ENCODE measurements around the gene HIGD1B. TPM values are rescaled to one million over a fixed set of nuclear protein-coding genes. Genes with fewer than 3 reads are reported as not detected.

HIGD1B gene
- total and polyA plus RNA-seq, 2 of the 13 experiments (the other 11 are each of a cell fraction or from before 2014, with no cell fraction given): not detected

DNA sequence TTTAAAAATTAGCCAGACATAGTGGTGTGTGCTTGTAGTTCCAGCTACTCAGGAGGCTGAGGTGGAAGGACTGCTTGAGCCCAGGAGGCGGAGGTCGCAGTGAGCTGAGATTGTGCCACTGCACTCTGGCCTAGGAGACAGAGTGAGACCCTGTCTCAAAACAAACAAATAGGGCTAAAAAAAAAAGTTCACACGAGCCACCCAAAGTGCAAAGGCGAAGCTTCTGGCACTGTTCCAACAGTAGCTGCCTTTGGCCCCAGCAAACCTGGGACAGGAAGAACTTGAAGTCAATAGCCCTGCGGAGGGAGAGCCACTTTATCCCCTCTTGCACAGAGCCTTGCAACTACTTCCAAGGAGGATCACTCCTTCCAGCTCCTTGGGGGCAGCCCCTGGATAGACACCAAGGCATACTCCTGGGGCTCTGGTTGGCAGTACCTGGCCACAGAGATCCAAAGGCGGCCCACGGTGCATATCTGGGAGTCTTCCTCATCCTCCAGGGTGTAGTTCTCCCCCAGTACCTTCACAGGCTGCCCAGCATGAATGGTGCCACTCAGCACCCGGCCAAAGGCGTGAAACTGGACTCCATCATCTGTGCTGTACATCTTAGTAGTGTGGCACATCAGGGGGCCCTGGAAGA, 14.7 kb downstream of the HIGD1B start (continued):
- TF ChIP-seq ZNF562 (CRISPR knock-in tag; IDR thresholded peaks at IDR 0.05; ENCODE audit: borderline replicate concordance) (no peak), RARA (CRISPR knock-in tag; IDR thresholded peaks at IDR 0.05) (peak; percentile 34), ZNF761 (CRISPR knock-in tag; conservative IDR thresholded peaks at IDR 0.05) (0 out of 2 replicates have a peak, but pooled peaks have one; percentile 23), ZSCAN25 (CRISPR knock-in tag; IDR thresholded peaks at IDR 0.05) (peak; percentile 36; the same call in 1 of the 2 replicates), RORA (CRISPR knock-in tag; IDR thresholded peaks at IDR 0.05) (no peak), HNRNPUL1 (IDR thresholded peaks at IDR 0.05; ENCODE audit: low read depth, low read length) (no peak), RCOR2 (CRISPR knock-in tag; IDR thresholded peaks at IDR 0.05) (peak; percentile 63; the same call in 1 of the 2 replicates), ZSCAN21 (CRISPR knock-in tag; IDR thresholded peaks at IDR 0.05; ENCODE audit: borderline replicate concordance) (no peak), ZNF335 (CRISPR knock-in tag; IDR thresholded peaks at IDR 0.05) (no peak), ZFYVE20 (CRISPR knock-in tag; IDR thresholded peaks at IDR 0.05; ENCODE audit: borderline replicate concordance, low read depth) (no peak), THAP11 (CRISPR knock-in tag; IDR thresholded peaks at IDR 0.05) (no peak), ESRRA (CRISPR knock-in tag; IDR thresholded peaks at IDR 0.05; ENCODE audit: low read depth) (peak; percentile 46; the same call in 1 of the 2 replicates)
- TF ChIP-seq, protein P1, sequence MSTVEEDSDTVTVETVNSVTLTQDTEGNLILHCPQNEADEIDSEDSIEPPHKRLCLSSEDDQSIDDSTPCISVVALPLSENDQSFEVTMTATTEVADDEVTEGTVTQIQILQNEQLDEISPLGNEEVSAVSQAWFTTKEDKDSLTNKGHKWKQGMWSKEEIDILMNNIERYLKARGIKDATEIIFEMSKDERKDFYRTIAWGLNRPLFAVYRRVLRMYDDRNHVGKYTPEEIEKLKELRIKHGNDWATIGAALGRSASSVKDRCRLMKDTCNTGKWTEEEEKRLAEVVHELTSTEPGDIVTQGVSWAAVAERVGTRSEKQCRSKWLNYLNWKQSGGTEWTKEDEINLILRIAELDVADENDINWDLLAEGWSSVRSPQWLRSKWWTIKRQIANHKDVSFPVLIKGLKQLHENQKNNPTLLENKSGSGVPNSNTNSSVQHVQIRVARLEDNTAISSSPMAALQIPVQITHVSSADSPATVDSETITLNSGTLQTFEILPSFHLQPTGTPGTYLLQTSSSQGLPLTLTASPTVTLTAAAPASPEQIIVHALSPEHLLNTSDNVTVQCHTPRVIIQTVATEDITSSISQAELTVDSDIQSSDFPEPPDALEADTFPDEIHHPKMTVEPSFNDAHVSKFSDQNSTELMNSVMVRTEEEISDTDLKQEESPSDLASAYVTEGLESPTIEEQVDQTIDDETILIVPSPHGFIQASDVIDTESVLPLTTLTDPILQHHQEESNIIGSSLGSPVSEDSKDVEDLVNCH (CRISPR knock-in tag; IDR thresholded peaks at IDR 0.05): no peak
- TF ChIP-seq, protein P2, sequence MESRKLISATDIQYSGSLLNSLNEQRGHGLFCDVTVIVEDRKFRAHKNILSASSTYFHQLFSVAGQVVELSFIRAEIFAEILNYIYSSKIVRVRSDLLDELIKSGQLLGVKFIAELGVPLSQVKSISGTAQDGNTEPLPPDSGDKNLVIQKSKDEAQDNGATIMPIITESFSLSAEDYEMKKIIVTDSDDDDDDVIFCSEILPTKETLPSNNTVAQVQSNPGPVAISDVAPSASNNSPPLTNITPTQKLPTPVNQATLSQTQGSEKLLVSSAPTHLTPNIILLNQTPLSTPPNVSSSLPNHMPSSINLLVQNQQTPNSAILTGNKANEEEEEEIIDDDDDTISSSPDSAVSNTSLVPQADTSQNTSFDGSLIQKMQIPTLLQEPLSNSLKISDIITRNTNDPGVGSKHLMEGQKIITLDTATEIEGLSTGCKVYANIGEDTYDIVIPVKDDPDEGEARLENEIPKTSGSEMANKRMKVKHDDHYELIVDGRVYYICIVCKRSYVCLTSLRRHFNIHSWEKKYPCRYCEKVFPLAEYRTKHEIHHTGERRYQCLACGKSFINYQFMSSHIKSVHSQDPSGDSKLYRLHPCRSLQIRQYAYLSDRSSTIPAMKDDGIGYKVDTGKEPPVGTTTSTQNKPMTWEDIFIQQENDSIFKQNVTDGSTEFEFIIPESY (CRISPR knock-in tag; IDR thresholded peaks at IDR 0.05): no peak
- TF ChIP-seq, protein P3, sequence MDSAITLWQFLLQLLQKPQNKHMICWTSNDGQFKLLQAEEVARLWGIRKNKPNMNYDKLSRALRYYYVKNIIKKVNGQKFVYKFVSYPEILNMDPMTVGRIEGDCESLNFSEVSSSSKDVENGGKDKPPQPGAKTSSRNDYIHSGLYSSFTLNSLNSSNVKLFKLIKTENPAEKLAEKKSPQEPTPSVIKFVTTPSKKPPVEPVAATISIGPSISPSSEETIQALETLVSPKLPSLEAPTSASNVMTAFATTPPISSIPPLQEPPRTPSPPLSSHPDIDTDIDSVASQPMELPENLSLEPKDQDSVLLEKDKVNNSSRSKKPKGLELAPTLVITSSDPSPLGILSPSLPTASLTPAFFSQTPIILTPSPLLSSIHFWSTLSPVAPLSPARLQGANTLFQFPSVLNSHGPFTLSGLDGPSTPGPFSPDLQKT (CRISPR knock-in tag; IDR thresholded peaks at IDR 0.05; ENCODE audit: borderline replicate concordance): no peak
- TF ChIP-seq, protein P4, sequence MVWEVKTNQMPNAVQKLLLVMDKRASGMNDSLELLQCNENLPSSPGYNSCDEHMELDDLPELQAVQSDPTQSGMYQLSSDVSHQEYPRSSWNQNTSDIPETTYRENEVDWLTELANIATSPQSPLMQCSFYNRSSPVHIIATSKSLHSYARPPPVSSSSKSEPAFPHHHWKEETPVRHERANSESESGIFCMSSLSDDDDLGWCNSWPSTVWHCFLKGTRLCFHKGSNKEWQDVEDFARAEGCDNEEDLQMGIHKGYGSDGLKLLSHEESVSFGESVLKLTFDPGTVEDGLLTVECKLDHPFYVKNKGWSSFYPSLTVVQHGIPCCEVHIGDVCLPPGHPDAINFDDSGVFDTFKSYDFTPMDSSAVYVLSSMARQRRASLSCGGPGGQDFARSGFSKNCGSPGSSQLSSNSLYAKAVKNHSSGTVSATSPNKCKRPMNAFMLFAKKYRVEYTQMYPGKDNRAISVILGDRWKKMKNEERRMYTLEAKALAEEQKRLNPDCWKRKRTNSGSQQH (CRISPR knock-in tag; IDR thresholded peaks at IDR 0.05; ENCODE audit: low read depth): no peak
- TF ChIP-seq, protein P5, sequence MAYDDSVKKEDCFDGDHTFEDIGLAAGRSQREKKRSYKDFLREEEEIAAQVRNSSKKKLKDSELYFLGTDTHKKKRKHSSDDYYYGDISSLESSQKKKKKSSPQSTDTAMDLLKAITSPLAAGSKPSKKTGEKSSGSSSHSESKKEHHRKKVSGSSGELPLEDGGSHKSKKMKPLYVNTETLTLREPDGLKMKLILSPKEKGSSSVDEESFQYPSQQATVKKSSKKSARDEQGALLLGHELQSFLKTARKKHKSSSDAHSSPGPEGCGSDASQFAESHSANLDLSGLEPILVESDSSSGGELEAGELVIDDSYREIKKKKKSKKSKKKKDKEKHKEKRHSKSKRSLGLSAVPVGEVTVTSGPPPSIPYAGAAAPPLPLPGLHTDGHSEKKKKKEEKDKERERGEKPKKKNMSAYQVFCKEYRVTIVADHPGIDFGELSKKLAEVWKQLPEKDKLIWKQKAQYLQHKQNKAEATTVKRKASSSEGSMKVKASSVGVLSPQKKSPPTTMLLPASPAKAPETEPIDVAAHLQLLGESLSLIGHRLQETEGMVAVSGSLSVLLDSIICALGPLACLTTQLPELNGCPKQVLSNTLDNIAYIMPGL (CRISPR knock-in tag; IDR thresholded peaks at IDR 0.05; ENCODE audit: borderline replicate concordance in 1 of 2, low read depth in 1 of 2): no peak
- TF ChIP-seq, protein P6, sequence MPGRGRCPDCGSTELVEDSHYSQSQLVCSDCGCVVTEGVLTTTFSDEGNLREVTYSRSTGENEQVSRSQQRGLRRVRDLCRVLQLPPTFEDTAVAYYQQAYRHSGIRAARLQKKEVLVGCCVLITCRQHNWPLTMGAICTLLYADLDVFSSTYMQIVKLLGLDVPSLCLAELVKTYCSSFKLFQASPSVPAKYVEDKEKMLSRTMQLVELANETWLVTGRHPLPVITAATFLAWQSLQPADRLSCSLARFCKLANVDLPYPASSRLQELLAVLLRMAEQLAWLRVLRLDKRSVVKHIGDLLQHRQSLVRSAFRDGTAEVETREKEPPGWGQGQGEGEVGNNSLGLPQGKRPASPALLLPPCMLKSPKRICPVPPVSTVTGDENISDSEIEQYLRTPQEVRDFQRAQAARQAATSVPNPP (CRISPR knock-in tag; IDR thresholded peaks at IDR 0.05): no peak

Measured in HepG2 (cell line).